Stimulated activated CD8-positive, alpha-beta memory T cell treated with anti-CD3 and anti-CD28 coated beads, Interleukin-7, amount 100 ng/mL, for 24 hours (primary cell): ENCODE results near the gene SPATA31A6.
"Not testable (repeated sequence)": the region's sequence is repeated elsewhere in the genome, so short reads cannot be mapped to it uniquely, and the experiment has no call there.

Experiments used
- DNase-seq: peaks from one replicate; pipeline ENCODE4 v3.0.0-alpha.2; 2020; ENCODE audit warnings: low read depth

Gene SPATA31A6

DNA sequence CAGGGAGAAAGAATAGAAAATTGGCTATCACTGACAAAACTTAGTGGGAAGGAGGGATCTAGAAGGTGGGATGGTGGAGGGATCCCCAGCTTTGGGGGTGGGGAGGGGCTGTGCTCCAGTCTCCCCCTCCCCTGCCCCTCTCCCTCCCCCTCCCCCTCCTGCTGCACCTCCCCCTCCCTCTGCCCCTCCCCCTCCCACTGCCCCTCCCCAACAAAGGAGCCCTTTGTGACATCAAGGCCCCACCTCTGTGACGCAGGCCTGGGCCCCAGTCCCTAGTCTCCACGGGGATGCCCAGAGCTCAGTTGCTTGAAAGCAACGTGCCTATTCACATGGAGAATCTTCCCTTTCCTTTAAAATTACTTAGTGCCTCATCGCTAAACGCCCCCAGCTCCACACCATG is at the start of gene SPATA31A6:
Gene SPATA31A6, plus strand, starts transcription at position 301 of the 400 bp plus-strand sequence. Its CDS starts 29 bp downstream, at position 330.
- DNase-seq = not testable (repeated sequence)

DNA sequence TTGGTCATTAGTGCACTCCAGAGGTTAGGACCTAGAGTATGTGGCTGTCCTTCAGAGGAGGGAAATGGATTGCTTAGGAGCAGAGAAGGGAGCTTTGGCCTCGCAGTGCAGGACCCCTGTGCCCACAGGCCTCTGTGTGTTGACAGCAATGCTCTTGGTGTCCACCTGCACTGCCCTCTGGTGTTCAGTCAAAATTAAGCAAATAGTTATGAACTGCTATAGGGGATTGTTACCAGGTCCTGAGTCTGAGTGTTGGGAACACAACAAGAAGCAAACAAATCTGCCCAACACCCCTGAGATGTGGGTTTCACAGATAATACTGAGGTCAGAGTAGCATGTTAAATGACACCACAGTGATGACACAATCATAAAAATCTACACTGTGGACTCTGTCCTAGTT is 23.2 kb upstream of the SPATA31A6 start:
- not testable (repeated sequence) for DNase-seq

DNA sequence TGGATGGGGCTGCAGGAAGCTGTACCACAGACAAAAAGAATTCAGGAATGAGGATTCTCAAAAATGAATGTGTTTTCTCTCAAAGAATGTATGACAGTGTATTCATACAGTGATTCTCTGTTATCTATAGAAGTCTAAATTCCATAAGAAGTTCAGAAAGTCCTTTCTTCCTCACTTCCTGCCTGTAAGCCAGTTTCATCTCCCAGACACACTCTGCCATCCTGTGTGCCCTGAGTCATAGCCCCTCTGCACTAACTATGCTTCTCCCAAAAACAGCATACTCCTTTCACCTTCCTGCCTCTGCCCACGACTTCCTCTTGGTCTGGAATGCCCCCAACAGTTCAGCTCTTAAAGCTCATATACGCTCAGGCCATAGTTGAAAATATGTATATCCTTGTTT is 36.4 kb downstream of the SPATA31A6 start:
- DNase-seq = not testable (repeated sequence)

DNA sequence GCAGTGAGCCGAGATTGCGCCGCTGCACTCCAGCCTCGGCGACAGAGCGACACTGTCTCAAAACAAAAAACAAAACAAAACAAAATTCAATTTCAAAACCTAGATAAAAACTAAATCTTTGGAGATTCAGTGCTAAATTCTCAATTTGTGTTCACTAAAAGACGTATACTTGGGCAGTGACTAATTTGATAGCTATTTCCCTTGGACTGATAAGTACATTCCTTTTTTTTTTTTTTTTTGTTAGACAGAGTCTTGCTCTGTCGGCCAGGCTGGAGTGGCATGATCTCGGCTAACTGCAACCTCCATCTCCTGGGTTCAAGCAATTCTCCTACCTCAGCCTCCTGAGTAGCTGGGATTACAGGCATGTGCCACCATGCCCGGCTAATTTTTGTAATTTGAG is 39.8 kb downstream of the SPATA31A6 start:
- not testable (repeated sequence) for DNase-seq

DNA sequence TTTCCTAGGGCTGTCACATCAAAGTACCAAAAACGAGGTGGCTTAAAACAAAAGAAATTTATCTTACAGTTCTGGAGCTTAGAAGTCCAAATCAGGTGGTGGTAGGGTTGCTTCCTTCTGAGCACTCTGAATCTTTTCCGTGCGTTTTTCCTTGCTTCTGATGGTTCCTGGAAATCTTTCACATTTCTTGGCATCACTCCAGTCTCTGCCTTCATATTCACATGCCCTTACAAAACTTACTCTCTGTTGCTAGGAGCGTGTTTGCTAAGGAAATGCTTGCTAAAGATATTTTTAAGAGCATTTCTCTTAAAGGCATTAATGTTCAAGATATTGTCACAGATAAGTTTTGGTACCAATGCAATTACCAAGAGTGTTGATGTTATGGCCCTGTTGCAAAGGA is 49.6 kb downstream of the SPATA31A6 start:
- not testable (repeated sequence) for DNase-seq

DNA sequence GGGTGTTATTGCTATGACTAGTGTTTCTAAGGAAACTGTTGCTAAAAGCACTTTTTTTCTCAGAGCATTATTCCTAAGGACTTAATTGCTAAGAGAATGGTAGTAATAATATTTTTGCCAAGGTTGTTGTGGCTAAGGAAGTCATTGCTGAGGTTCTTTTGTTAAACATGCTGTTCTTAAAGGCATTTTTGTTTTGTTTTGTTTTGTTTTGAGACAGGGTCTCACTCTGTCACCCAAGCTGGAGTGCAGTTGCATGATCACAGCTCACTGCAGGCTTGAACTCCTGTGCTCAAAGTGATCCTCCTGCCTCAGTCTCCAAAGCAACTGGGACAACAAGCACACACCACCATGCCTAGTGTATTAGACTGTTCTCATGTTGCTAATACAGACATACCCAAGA is 51.2 kb downstream of the SPATA31A6 start:
- not testable (repeated sequence) for DNase-seq

DNA sequence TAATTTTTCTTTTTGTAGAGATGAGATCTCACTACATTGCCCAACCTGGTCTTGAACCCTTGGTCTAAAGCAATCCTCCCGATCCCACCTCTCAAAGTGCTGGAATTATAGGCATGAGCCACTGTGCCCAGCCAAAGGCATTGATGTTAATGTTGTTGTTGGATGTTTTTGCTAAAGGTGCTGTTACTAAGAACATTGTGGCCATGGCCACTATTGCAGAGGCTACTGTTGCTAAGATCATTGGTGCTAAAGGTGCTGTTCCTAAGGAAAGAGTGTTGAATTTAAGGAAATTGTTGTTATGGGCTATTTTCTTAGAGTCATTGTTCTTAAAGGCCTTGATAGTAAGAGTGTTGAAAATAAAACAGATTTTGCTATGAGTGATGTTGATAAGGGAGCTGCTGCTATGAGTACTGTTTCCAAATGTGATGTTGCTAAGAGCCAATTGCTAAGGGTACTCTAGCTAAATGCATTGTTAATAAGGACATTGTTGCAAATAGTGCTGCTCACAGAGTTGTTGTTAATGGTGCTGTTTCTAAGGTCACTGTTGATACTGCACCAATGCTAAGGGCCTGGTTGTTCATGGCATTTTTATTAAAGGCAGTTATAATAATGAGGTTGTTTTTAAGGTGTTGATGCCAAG is 52.0 kb downstream of the SPATA31A6 start:
- not testable (repeated sequence) for DNase-seq

DNA sequence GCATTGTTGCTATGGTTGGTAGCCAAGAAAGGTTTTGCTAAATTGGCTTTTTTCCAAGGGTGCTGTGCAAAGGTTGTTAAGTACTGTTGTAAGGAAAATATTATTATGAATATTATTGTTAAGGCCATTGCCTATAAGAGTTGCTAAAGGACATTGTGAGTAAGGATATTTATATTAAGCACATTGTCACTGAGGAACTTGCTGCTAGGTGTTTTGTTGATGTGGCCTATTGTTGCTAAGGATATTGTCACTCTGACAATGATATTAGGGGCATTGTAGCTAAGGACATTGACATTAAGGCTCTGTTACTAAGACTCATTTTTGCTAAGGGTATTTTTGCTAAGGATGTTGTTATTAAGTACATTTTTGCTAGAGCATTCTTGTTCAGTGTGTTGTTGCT is 52.6 kb downstream of the SPATA31A6 start:
- not testable (repeated sequence) for DNase-seq

DNA sequence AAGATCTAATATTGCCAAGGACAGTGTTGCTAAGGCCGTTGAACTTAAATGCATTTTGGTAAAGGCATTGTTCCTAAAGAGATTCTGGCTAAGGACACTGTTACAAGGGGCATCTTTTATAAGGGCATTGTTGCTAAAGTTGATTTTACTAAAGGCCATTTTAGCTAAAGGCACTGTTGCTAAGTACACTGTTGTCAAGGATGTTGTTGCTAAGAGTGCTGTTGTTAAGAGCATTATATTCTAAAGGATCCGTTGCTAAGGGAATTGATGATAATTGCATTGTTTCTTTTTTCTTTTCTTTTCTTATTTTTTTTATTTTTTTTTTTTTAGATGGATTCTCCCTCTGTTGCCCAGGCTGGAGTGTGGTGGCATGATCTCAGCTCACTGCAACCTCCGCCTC is 53.9 kb downstream of the SPATA31A6 start:
- not testable (repeated sequence) for DNase-seq

DNA sequence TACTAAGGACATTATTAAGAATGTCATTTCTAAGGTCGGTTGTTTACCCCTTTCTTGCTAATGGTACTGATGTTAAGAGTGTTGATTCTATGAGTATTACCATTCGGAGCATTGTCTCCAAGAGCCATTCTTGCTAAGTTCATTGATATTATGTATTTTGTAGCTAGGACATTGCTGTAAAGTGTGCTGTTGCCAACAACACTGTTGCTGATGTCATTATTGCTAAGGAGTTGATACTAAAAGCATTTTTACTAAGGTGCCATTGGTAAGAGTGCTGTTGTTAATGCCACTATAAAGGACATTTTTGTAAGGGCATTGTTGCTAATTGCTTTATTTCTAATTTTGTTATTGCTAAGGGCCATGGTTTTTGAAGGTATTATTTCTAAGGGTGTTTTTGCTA is 55.4 kb downstream of the SPATA31A6 start:
- not testable (repeated sequence) for DNase-seq
